Activated CD8-positive, alpha-beta T cell treated with anti-CD3 and anti-CD28 coated beads for 36 hours (primary cell): ENCODE results near the gene ROR2. TPM values are rescaled to one million over a fixed set of nuclear protein-coding genes. Genes with fewer than 3 reads are reported as not detected.

Experiments used
- ATAC-seq: fragments of 200-7000 bp; cut with Tn5 transposase; one replicate; pipeline ENCODE4 v1.10.0; 2021; ENCODE audit warnings: mild to moderate bottlenecking, moderate library complexity
- CTCF ChIA-PET: fragments of 350-600 bp; sonication (Branson Sonifier 250); formaldehyde crosslinking; loops from one replicate; lab custom pipeline; 2021; ENCODE audit warnings: antibody characterized with exemption; lab: Charles Lee
- POLR2A ChIA-PET: fragments of 350-600 bp; sonication (Branson Sonifier 250); formaldehyde crosslinking; loops from one replicate; lab custom pipeline; 2021; ENCODE audit warnings: antibody characterized with exemption; lab: Charles Lee
- DNase-seq: peaks from one replicate; pipeline ENCODE4 v3.0.0-alpha.2; 2020
- H3K27ac Mint-ChIP-seq: one replicate; pipeline ENCODE4 v1.8.0; 2021; ENCODE audit warnings: mild to moderate bottlenecking, mixed read lengths
- H3K27me3 Mint-ChIP-seq: one replicate; pipeline ENCODE4 v1.8.0; 2021; ENCODE audit warnings: mixed read lengths
- H3K36me3 Mint-ChIP-seq: one replicate; pipeline ENCODE4 v1.8.0; 2021; ENCODE audit warnings: low read depth, mixed read lengths
- H3K4me1 Mint-ChIP-seq: one replicate; pipeline ENCODE4 v1.8.0; 2021; ENCODE audit warnings: low read depth, mixed read lengths
- H3K4me3 Mint-ChIP-seq: one replicate; pipeline ENCODE4 v1.8.0; 2021; ENCODE audit warnings: mild to moderate bottlenecking, moderate library complexity, mixed read lengths
- H3K9me3 Mint-ChIP-seq: one replicate; pipeline ENCODE4 v1.8.0; 2021; ENCODE audit warnings: mixed read lengths
- CTCF ChIP-seq: fragments of 200-600 bp; IDR thresholded peaks from one replicate; pipeline ENCODE4 v1.8.0; 2022; ENCODE audit warnings: antibody characterized with exemption, mild to moderate bottlenecking
- intact Hi-C: fragments of 100-400 bp; cut with micrococcal nuclease; formaldehyde crosslinking; loops from one replicate; pipeline ENCODE4 v1.10.0; 2022
- total RNA-seq, 2 experiments: library from RNA; stranded (reverse); gene quantifications; one replicate each; pipeline ENCODE4 v1.2.3, GENCODE V29; 2021

ROR2 gene
- total RNA-seq, 2 experiments from 2014 or later = not detected

GRCh38 chr9:91657501-91657900 lies 292.5 kb downstream of the ROR2 start:
- Mint-ChIP-seq H3K4me3 (no peak overlapping the region), H3K27ac (no peak overlapping the region), H3K27me3 (peaks cover 2% of the 10 kb centered on the region), H3K9me3 (no peaks in the 10 kb centered on the region), H3K4me1 (no peaks in the 10 kb centered on the region), H3K36me3 (no peaks in the 10 kb centered on the region)
- no peak for TF ChIP-seq CTCF
- POLR2A ChIA-PET = interaction anchor here (0.6 kb wide), 1 partner anchor 1541 kb away, joined by 3 read pairs; no protein-coding TSS in a partner anchor
- intact Hi-C loops = no loop called here
- no peak for ATAC-seq
- CTCF ChIA-PET = no interaction called here
- DNase-seq = no peak

GRCh38 chr9:91655658-91656057 lies 294.4 kb downstream of the ROR2 start:
- TF ChIP-seq CTCF = no peak
- Mint-ChIP-seq H3K4me3 (no peak overlapping the region), H3K27me3 (peaks cover 5% of the 10 kb centered on the region), H3K4me1 (no peaks in the 10 kb centered on the region), H3K9me3 (no peaks in the 10 kb centered on the region), H3K36me3 (no peaks in the 10 kb centered on the region), H3K27ac (no peak overlapping the region)
- ATAC-seq = no peak
- DNase-seq = no peak
- ChIA-PET CTCF (interaction anchor here (0.8 kb wide), 1 partner anchor 106 kb away, joined by 3 read pairs; no protein-coding TSS in a partner anchor), POLR2A (no interaction called here)
- intact Hi-C loops = no loop called here

- H3K9me3 Mint-ChIP-seq = no peaks in the 10 kb centered on the region
- H3K27ac Mint-ChIP-seq = no peak overlapping the region
- no peak for TF ChIP-seq CTCF
- POLR2A ChIA-PET = interaction anchor here (0.7 kb wide), 1 partner anchor 253 kb away, joined by 3 read pairs; no protein-coding TSS in a partner anchor
- CTCF ChIA-PET = interaction anchor here (0.8 kb wide), 1 partner anchor 107 kb away, joined by 3 read pairs; no protein-coding TSS in a partner anchor
- intact Hi-C loops = no loop called here
- ATAC-seq (no peak), DNase-seq (no peak)
- peaks cover 7% of the 10 kb centered on the region for H3K27me3 Mint-ChIP-seq
- H3K4me1 Mint-ChIP-seq = no peaks in the 10 kb centered on the region
- no peak overlapping the region for H3K4me3 Mint-ChIP-seq
- no peaks in the 10 kb centered on the region for H3K36me3 Mint-ChIP-seq
These were observed 294.8 kb downstream of the ROR2 start for GRCh38 chr9:91655215-91655614.

- no peak overlapping the region for H3K4me3 Mint-ChIP-seq
- ChIA-PET CTCF (no interaction called here), POLR2A (interaction anchor here (0.7 kb wide), 1 partner anchor 254 kb away, joined by 3 read pairs; no protein-coding TSS in a partner anchor)
These were observed 295.5 kb downstream of the ROR2 start for GRCh38 chr9:91654527-91654926.

More at GRCh38 chr9:91654527-91654926, 295.5 kb downstream of the ROR2 start:
- no peak for TF ChIP-seq CTCF
- Mint-ChIP-seq H3K36me3 (no peaks in the 10 kb centered on the region), H3K27ac (no peak overlapping the region), H3K9me3 (no peaks in the 10 kb centered on the region), H3K4me1 (no peaks in the 10 kb centered on the region), H3K27me3 (peaks cover 9% of the 10 kb centered on the region)
- DNase-seq (no peak), ATAC-seq (no peak)
- intact Hi-C loops = no loop called here
